GM19455 (cell line): ENCODE results near the gene SLC7A10.

ENCODE experiments used
- ATAC-seq: cut with Tn5 transposase; IDR thresholded peaks from one replicate; pipeline ENCODE4 v1.9.1; 2021; ENCODE audit not compliant: unreplicated experiment

The SLC7A10 gene

GRCh38 chr19:33255781-33256180 lies 30.1 kb upstream of the SLC7A10 start:
- ATAC-seq: no peak

- ATAC-seq: no peak
These were observed 28.7 kb upstream of the SLC7A10 start for GRCh38 chr19:33254245-33254824.

- ATAC-seq: no peak
These were observed 27.3 kb upstream of the SLC7A10 start for GRCh38 chr19:33252971-33253370.

- no peak for ATAC-seq
These were observed 26.8 kb upstream of the SLC7A10 start for GRCh38 chr19:33252418-33252962.

- ATAC-seq: no peak
These were observed 26.0 kb upstream of the SLC7A10 start for GRCh38 chr19:33251526-33252090.

GRCh38 chr19:33251076-33251475 lies 25.4 kb upstream of the SLC7A10 start:
- no peak for ATAC-seq

GRCh38 chr19:33250500-33250899 lies 24.9 kb upstream of the SLC7A10 start:
- ATAC-seq: no peak

- ATAC-seq: no peak
These were observed 24.2 kb upstream of the SLC7A10 start for GRCh38 chr19:33249740-33250366.

- ATAC-seq: no peak
These were observed 23.4 kb upstream of the SLC7A10 start for GRCh38 chr19:33248954-33249613.

- no peak for ATAC-seq
These were observed 22.9 kb upstream of the SLC7A10 start for GRCh38 chr19:33248553-33248953.

- no peak for ATAC-seq
These were observed 22.5 kb upstream of the SLC7A10 start for GRCh38 chr19:33248104-33248503.

GRCh38 chr19:33247441-33247819 lies 21.8 kb upstream of the SLC7A10 start:
- ATAC-seq: no peak

GRCh38 chr19:33246709-33247440 lies 21.2 kb upstream of the SLC7A10 start:
- ATAC-seq: no peak

- no peak for ATAC-seq
These were observed 20.5 kb upstream of the SLC7A10 start for GRCh38 chr19:33245948-33246708.

- no peak for ATAC-seq
These were observed 17.3 kb upstream of the SLC7A10 start for GRCh38 chr19:33242911-33243310.

GRCh38 chr19:33242131-33242530 lies 16.5 kb upstream of the SLC7A10 start:
- ATAC-seq: no peak

- no peak for ATAC-seq
These were observed 16.0 kb upstream of the SLC7A10 start for GRCh38 chr19:33241530-33242101.

- ATAC-seq: no peak
These were observed 15.5 kb upstream of the SLC7A10 start for GRCh38 chr19:33241091-33241529.

GRCh38 chr19:33240181-33240771 lies 14.6 kb upstream of the SLC7A10 start:
- no peak for ATAC-seq
